Activated naive CD8-positive, alpha-beta T cell treated with anti-CD3 and anti-CD28 coated beads, Interleukin-2, amount 50 U/mL, for 16 hours (primary cell): ENCODE measurements around the gene WDR45B.
A peak's percentile ranks its signal among the peaks of the same experiment; 100 is the strongest.
"Not testable (repeated sequence)": the region's sequence is repeated elsewhere in the genome, so short reads cannot be mapped to it uniquely, and the experiment has no call there.

Source experiments
- DNase-seq: peaks from one replicate; pipeline ENCODE4 v3.0.0-alpha.2; 2020; ENCODE audit warnings: low read depth, low spot score

Gene WDR45B

DNA sequence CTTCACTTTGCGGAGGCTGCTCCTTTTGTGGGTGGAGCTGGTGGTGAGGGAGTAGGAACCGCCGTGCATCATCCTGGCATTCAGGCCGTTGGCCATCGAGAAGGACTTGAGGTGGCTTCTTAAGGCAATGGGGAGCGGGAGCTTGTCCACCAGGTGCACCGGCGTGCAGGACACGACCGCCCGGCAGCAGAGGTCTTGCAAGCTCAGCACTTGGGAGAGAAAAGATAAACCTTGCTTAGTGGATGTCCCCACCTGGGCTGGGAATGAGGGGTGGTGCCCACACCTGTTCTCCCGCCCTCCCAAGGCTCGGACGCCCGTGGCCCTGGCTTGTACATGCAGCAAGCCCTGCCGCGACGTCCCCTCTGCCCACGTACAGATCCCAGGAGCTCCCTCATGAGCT is 9.7 kb upstream of the WDR45B start:
- DNase-seq = no peak

DNA sequence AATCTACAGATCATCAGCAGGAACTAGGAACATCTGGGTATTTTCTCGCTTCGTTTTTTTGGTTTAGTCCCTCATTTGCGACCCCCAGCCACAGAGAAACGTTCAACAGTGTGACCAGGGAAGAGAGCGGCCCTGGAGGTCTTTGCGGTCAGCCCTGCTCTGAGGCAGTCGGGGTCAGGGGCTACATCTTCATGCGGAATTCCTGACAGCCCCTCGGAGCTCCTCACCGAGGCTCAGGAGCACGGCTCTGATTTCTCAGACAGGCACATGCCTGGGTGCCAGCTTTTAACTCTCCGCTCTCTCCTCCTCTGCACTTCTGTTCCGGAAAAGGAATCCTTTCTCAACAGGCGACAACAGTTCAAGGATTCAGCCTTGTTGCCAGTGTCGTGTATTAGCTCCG is 8.0 kb upstream of the WDR45B start:
- no peak for DNase-seq

DNA sequence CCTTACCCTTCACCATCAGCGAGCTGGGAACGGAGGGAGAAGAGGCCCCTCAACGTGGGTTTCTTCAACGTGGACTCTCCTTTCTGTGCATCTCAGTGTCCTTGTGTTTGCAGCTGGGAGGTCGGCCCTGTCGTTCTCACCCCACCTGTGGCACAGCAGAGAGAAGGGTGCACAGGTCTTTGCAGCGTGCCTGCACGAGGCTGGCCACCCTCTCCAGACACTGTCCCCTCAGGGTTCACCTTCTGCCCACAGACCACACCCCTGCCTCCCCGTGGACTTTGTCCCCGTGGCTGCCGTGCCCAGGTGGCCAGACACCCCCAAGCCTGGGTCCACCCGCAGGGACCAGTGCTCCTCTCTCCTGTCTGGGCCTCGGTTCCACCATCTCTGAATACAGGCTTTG is 7.3 kb upstream of the WDR45B start:
- DNase-seq = no peak

DNA sequence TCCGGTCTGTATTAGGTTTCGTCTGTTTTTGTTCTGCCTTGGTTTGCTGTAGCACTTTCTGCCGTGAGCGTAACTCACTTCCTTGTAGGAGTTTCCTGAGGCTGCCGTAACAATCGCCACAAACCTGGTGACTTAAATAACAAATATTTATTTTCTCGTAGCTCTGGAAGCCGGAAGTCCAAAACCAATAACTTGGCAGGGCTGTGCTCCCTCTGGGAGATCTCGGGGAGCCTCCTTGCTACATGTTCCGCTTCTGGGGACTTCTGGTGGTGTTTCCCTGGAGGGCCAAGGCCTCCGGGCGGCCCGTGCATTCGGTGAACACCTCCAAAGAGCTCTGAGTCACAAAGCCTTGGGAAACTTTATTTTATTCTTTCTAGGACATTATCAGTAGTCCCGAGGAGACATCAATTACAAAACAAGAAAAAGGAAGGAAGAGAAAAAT is 6.8 kb upstream of the WDR45B start:
- no peak for DNase-seq

DNA sequence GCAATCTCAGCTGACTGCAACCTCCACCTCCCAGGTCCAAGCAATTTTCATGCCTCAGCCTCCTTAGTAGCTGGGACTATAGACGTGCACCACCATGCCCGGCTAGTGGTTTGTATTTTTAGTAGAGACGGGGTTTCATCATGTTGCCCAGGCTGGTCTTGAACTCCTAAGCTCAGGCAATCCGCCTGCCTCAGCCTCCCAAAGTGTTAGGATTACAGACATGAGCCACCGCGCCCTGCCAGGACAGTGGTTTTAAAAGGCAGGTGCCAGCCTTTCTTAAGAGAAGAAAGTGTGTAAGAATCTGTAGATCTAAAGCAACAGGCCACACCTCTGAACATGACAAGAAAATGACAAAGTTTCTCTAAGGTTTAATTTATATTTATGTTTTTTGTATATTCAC is 6.4 kb upstream of the WDR45B start:
- DNase-seq = not testable (repeated sequence)

DNA sequence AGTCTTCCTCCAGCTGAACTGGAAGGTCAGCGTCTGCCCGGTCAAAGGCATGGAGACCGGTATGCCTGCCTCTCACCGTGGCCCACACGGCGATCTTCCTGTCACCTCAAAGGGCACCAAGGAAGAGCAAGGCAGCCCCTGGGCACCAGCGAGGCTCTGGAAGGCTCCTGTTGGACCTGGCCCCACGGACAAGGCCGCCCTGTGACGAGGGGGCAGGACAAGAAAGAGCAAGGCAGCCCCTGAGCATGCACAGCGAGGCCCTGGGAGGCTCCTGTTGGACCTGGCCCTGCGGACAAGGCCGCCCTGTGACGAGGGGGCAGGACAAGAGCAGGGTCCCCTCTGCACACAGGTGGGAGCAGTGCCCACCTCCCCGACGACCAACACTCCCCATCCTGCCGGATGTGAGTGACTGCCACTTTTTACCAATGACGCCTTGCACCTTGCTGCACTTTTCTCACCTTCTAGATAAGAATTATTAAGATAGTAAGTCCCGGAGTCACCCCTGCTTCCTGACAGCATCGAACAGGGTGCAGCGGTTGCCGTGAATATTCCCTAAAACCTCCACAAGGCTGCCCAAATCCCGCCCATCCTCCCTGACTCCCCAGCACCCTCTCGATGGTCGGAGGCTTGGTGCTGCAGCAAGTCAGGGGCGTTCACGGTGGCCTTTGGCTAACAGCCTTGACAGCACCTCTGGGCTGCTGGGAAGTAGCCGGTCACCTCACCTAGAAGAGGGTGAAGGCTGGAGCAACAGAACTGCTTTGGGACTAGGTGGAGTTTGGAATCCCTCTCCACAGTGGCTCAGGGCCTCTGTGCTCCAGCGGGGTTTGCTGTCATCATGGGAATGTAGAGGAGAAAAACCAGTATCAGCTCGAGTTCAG is 5.6 kb upstream of the WDR45B start:
- no peak for DNase-seq

DNA sequence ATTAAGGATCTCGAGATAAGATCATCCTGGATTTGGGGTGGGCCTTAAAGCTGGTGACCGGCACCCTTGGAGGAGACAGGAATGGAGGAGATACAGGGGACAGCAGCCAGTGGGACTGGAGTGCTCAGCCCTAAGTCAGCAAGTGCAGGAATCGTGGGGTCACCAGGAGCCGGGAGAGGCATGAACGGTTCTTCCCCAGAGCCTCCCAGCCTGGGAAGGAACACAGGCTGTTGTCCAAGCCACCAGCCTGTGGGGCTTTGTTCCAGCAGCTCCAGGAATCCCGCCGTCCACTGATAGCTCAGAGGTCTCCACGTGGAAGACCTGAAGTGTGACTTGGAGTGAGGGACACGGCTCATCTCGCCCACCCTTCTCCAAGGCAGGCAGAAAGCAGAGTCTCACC is 2.5 kb upstream of the WDR45B start:
- no peak for DNase-seq

DNA sequence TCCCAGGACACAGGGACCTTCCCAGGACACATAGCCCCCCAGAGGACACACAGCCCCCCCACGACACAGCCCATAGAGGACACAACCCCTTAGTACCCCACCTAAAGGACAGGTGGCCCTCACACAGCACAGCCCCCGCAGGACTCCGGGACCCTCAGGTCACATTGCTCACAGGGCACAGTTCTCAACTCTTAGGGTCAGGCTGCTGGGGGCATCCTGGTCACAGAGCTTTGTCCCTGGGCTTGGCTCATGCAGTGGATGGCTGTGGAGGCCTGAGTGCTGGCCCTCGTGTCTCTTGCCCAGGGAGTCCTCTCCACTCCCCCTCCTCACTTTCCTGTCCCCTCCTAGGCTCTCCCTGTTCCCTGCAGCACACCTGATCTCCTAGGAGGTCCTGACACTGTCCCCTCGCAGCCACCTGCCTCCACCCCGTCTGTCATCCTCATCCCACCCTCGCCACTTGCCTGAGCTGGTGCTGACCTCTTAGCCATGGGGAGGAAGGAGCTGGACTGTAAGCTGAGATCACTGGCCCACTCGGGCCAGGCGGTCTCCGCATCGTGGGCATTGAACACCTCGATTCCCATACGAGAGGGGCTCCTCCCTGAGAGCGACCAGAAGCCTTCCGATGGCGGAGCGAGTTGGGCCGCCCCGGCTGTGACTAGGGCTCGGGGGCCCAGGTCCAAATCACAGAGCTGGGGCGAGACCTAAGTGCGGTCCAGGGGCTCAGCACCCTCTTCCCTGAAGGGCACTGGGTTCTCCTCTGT is 1.4 kb upstream of the WDR45B start:
- DNase-seq = no peak

DNA sequence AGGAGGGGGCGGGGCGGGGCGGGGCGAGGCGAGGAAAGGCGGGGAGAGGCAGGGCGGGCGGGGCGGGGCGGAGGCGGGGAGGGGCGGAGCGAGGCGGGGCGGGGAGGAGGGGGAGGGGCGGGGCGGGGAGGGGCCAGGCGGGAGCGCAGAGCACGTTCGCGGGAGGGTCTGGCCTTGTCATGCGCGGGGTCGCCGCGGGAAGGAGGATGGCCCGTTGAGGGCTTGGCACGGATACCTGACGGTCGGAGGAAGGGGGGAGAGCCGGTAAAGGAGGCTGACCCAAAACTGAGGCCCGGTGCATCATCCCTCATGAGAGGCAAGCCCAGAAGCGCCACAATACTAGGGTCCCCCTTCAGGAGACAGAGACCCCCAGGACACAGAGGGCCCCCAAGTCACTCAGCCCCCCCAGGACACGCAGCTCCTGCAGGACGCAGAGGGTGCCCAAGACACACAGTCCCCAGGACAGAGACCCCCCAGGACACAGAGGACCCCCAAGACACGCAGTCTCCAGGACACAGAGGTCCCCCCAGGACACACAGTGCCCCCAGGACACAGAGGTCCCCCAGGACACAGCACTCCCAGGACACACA is 593 bp upstream of the WDR45B start:
- peak; percentile 7 for DNase-seq

DNA sequence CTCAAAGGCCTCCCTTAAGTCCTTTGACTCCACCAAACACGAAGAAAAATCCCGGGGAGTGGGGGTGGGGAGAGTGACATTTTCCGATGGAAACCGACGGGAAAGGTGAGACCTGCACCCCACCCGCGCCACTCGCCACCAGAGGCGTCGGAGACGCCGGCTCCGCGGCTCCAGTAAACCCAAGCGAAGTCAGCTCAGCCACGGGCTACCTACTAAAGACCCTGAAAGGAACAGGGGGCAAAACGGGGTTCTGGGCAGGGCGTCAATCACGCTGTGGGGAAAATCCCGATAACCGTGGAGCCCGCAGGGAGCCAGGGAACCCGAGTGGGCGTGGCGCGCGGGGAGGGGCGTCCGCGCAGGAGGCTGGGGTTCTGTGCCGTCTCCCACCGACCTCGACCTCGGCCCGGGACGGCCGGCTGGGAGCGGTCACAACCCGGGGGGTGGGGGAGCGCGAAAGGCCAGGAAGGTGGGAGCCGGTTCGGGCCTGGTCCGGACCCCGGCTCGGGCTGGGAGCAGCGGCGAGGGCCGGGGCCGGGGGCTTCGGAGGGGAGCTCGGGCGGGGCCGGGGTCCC is 565 bp downstream of the WDR45B start:
- DNase-seq = no peak

DNA sequence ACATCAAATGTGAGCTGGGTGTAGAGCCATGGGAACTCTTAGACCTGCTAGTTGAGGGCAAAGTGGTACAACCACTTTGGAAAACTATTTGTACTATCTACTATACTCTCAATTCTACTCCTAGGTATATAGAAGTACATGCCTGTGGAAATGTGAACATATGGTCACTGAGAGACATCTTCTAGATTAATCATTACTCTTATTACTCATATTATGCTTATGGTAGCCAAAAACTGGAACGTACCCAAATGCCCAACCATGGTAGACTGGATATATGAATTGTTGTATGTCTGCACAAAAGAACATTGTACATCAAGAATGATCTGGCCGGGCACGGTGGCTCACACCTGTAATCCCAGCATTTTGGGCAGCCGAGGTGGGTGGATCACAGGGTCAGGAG is 2.7 kb downstream of the WDR45B start:
- no peak for DNase-seq

DNA sequence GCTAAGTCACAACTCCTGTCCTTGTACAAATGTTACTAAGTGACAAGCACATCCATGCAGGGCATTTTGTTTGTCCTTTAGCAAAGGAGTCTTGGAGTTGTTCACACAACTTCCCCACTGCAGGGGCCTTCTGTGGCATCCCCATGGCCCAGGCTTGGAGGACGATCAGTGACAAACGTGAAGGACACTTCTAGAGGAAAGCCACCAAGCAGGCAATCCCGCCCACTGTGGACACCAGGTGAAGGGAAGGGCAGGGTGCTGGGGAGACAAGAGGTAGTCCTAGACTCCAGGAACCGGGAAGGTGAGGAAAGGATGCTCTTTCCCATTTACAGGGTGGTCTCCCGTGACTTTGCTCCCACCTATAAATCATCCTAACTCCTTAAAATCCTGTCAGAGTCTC is 4.1 kb downstream of the WDR45B start:
- no peak for DNase-seq

DNA sequence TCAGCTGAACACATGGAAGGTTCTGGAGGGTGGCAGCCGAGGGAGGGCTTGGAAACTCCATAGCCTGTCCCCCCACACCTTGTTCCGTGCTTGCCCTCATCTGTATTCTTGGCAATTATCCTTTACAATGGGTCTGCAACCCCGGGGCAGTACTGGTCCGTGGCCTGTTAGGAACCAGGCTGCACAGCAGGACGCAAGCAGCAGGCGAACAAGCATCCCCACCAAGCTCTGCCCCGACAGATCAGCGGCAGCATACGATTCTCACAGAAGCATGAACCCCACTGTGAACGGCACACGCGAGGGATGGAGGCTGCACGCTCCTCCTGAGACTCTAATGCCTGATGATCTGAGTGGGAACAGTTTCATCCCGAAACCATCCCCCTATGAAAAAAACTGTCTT is 6.2 kb downstream of the WDR45B start:
- no peak for DNase-seq

DNA sequence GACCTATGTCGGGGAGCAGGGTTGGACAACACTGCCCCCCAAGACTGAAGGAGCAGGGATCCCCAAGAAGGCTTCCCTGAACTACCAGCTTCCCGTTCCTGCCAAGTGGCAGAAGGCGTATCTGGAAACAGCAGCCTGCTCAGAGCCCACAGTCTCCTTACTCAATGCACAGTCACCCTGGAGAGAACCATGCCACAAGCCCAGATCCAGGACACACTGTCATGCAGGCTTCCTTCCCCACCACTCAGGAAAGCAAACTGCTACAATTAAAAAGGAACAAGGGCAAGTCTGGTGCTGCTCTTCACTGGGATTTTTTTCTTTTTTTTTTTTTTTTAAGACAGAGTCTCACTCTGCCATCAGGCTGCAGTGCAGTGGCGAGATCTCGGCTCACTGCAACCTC is 8.2 kb downstream of the WDR45B start:
- no peak for DNase-seq

DNA sequence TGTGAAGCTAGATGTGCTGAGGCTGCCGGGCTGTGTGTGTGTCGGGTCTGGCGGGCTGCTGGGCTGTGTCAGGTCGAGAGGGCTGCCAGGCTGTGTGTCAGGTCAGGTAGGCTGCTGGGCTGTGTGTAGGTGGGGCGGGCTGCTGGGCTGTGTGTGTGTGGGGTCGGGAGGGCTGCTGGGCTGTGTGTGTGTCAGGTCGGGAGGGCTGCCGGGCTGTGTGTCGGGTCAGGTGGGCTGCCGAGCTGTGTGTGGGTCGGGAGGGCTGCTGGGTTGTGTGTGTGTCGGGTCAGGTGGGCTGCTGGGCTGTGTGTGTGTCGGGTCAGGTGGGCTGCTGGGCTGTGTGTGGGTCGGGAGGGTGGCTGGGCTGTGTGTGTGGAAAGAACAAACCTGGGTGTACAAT is 8.6 kb downstream of the WDR45B start:
- DNase-seq = no peak

DNA sequence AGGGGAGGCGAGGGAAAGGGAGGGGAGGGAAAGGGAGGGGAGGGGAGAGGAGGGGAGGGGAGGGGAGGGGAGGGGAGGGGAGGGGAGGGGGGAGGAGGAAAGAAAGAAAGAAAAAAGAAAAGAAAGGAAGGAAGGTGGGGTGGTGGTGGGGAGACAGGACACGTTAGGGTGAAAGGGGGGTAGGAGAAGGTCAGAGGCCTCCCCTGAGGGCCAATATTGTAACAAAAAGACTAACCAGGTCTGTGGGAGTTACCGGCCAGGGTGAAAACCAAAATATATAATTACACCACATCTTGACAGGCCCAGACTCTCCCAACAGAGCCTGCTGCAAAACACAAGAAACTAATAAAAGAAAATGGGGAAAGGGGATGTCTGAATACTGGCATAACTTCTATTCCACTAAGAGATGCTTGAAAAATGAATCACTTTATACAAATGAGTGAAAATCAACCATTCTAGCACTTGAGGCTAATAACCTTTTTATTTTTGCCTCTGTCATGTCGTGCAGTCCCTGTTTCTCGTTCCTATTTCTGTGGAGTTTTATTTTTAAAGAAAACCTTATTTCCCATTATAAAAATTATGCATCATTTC is 10.0 kb downstream of the WDR45B start:
- no peak for DNase-seq

DNA sequence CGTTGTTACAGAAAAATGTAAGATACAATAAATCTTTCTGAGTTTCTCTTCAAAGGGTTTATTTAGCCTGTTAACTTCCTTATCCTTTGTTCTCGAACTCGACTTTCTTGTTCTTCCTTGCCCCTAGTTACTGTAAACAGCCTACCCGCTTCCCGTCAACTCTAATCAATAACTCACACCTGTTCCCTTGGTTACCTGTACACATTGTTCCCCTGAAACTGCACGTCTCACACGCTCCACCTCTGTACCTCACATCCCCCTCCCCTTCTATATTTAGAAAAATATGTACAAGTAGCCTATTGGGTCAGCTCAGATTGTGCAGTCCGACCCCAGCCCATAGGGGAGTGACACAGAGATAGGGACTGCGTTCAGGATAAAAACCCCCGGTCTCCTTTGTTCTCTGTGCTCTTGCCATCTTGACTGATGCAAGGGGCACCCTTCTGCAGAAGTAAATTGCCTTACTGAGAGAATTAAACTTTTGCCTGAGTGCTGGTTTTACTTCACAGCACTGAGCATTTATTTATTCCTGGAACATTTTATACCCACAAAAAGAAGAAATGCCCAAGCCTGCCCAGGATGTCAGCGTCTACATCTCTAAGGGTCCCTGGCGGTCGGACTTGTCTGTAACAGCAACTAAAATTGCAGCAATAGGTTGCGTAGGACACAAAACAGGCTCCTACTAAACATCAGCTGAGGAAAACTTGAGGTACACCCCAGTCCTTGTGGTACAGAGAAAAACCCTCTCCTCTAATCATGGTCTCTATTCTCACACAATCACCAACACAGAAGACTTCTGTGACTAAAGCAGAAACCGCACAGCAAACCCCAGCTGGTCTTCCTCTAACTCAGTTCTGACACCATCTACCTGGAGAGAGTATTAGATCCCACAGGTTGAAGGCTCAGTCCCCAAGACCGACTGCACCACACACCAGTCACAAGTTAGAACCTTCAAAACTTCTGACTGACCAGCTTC is 11.3 kb downstream of the WDR45B start:
- DNase-seq = no peak

DNA sequence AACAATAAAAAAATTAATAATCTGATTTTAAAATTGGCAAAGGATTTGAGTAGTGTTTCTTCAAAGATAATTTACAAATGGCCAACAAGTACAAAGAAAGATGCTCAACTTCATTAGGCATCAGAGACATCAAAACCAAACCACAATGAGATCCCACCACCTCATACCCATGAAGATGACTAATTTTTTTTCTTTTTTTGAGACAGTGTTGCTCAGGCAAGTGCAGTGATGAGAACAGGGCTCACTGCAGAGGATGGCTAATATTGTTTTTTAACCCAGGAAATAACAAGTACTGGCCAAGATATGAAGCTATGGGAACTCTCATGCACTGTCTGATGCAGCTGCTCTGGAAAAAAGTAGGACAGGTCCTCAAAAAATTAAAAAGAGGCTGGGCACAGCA is 14.9 kb downstream of the WDR45B start:
- no peak for DNase-seq

DNA sequence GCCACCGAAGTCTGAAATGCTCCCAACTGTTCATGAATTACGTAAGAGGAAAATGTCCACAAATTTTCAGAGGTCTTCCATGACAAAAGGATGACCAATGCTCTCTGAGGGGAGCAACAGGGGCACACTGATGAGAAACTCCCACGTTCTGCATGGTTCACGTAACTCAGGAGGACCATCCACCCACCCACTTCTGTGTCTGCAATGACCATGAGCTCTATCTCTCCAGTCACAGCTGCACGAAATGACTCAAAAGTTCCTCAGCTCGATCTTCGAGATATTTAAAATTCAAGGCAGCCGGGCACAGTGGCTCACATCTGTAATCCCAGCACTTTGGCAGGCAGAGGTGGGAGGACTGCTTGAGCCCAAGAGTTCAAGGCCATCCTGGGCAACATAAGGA is 15.8 kb downstream of the WDR45B start:
- DNase-seq = no peak

DNA sequence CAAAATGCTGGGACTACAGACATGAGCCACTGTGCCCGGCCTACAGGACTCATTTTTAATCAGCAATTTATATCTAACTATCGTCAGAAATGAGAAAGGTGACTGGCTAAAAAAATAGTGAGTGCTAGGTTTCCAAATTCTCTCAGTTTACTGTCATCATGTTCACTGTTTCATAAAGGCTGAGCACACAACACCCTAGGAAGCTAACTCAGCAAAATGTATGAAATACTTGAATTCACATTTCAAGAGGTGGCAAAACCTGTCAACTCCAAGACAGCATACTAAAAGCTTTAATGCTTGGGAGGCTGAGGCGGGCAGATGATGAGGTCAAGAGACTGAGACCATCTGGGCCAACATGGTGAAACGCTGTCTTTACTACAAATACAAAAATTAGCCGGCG is 16.7 kb downstream of the WDR45B start:
- DNase-seq = no peak

DNA sequence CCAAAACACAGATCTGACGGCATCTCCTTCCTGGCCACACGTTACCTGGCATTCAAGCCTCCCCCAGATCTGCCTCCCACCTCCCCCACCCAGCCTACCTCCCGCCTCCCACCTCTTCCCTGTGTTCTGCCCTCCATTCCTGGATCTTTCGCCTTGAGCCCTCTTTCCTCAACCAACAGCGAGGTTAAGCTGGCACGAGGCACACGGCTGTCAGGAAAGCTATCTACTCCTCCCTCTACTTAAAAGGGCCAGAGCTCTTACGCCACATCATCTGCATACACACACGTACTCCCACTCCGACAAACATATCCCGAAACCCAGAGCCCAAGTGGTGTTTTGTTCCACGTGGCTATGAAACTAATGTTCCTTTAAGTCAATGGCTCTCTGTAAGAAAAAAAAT is 18.0 kb downstream of the WDR45B start:
- no peak for DNase-seq
